ENCODE measurements around the gene ADAMTS17.

The ADAMTS17 gene

GRCh38 chr15:100043068-100043641 is 298.6 kb downstream of the ADAMTS17 start:
- H3K36me3 ChIP-seq (ENCODE audit: insufficient read depth, low read length) = peaks cover 69% of the 10 kb centered on the region
- H3K79me2 ChIP-seq (ENCODE audit: insufficient read depth, low read length) = no peaks in the 10 kb centered on the region
- no peaks in the 10 kb centered on the region for H3K4me1 ChIP-seq (ENCODE audit: insufficient read depth, low read length)
- TF ChIP-seq CTCF (IDR thresholded peaks at IDR 0.05; ENCODE audit: borderline replicate concordance, extremely low read depth, low read length, poor library complexity, severe bottlenecking) = no peak
- TF ChIP-seq EZH2 (IDR thresholded peaks at IDR 0.05; ENCODE audit: borderline replicate concordance, low read depth, low read length, severe bottlenecking) = no peak
- H3K4me2 ChIP-seq (ENCODE audit: insufficient read depth, low read length) = no peak overlapping the region
- no peak for DNase-seq
- H3K4me3 ChIP-seq (ENCODE audit: low read depth in 1 of 2, low read length in 2 of 2) = no peak overlapping the region
- no peak for ATAC-seq (ENCODE audit: insufficient read depth, low read depth)
- no peak overlapping the region for H3K9ac ChIP-seq (ENCODE audit: low read depth, low read length)
- H4K20me1 ChIP-seq (ENCODE audit: insufficient read depth, low read length) = no peaks in the 10 kb centered on the region
- no peak overlapping the region for H2AFZ ChIP-seq (ENCODE audit: low read depth, low read length)
- no peaks in the 10 kb centered on the region for H3K9me3 ChIP-seq (ENCODE audit: insufficient read depth, low read length, severe bottlenecking)
- no peak overlapping the region for H3K27ac ChIP-seq (ENCODE audit: low read length)
- no peaks in the 10 kb centered on the region for H3K27me3 ChIP-seq (ENCODE audit: insufficient read depth, low read length, poor library complexity)

GRCh38 chr15:100042558-100042957 is 299.2 kb downstream of the ADAMTS17 start:
- H3K9ac ChIP-seq (ENCODE audit: low read depth, low read length) = no peak overlapping the region
- ATAC-seq (ENCODE audit: insufficient read depth, low read depth) = no peak
- DNase-seq = no peak
- H3K4me2 ChIP-seq (ENCODE audit: insufficient read depth, low read length) = no peak overlapping the region
- no peaks in the 10 kb centered on the region for H3K79me2 ChIP-seq (ENCODE audit: insufficient read depth, low read length)
- no peaks in the 10 kb centered on the region for H3K9me3 ChIP-seq (ENCODE audit: insufficient read depth, low read length, severe bottlenecking)
- no peak overlapping the region for H3K4me3 ChIP-seq (ENCODE audit: low read depth in 1 of 2, low read length in 2 of 2)
- no peak for TF ChIP-seq EZH2 (IDR thresholded peaks at IDR 0.05; ENCODE audit: borderline replicate concordance, low read depth, low read length, severe bottlenecking)
- no peak for TF ChIP-seq CTCF (IDR thresholded peaks at IDR 0.05; ENCODE audit: borderline replicate concordance, extremely low read depth, low read length, poor library complexity, severe bottlenecking)
- no peak overlapping the region for H2AFZ ChIP-seq (ENCODE audit: low read depth, low read length)
- H3K4me1 ChIP-seq (ENCODE audit: insufficient read depth, low read length) = no peaks in the 10 kb centered on the region
- no peak overlapping the region for H3K27ac ChIP-seq (ENCODE audit: low read length)
- H4K20me1 ChIP-seq (ENCODE audit: insufficient read depth, low read length) = no peaks in the 10 kb centered on the region
- peaks cover 68% of the 10 kb centered on the region for H3K36me3 ChIP-seq (ENCODE audit: insufficient read depth, low read length)
- H3K27me3 ChIP-seq (ENCODE audit: insufficient read depth, low read length, poor library complexity) = no peaks in the 10 kb centered on the region

- Histone ChIP-seq H3K9me3 (ENCODE audit: insufficient read depth, low read length, severe bottlenecking) (no peaks in the 10 kb centered on the region), H3K4me3 (ENCODE audit: low read depth in 1 of 2, low read length in 2 of 2) (no peak overlapping the region), H4K20me1 (ENCODE audit: insufficient read depth, low read length) (no peaks in the 10 kb centered on the region), H3K9ac (ENCODE audit: low read depth, low read length) (no peak overlapping the region), H3K4me2 (ENCODE audit: insufficient read depth, low read length) (no peak overlapping the region), H3K4me1 (ENCODE audit: insufficient read depth, low read length) (no peaks in the 10 kb centered on the region), H3K36me3 (ENCODE audit: insufficient read depth, low read length) (peaks cover 70% of the 10 kb centered on the region), H3K27me3 (ENCODE audit: insufficient read depth, low read length, poor library complexity) (no peaks in the 10 kb centered on the region), H3K27ac (ENCODE audit: low read length) (no peak overlapping the region), H3K79me2 (ENCODE audit: insufficient read depth, low read length) (no peaks in the 10 kb centered on the region), H2AFZ (ENCODE audit: low read depth, low read length) (no peak overlapping the region)
- TF ChIP-seq EZH2 (IDR thresholded peaks at IDR 0.05; ENCODE audit: borderline replicate concordance, low read depth, low read length, severe bottlenecking) (no peak), CTCF (IDR thresholded peaks at IDR 0.05; ENCODE audit: borderline replicate concordance, extremely low read depth, low read length, poor library complexity, severe bottlenecking) (no peak)
- DNase-seq (no peak), ATAC-seq (ENCODE audit: insufficient read depth, low read depth) (no peak)
These were observed 300.5 kb downstream of the ADAMTS17 start for GRCh38 chr15:100041127-100041828.
